CD4-positive, alpha-beta T cell treated with Interleukin-21 for 1 hour (primary cell): ENCODE measurements around the gene ATPAF1.

Experiments
- DNase-seq: peaks from one replicate; pipeline ENCODE4 v3.0.0-alpha.2; 2020

The ATPAF1 gene

GRCh38 chr1:46613661-46614603 is 54.2 kb downstream of the ATPAF1 start:
- DNase-seq, result peak; percentile 36

GRCh38 chr1:46612937-46613660 is 55.1 kb downstream of the ATPAF1 start:
- DNase-seq, result no peak

- no peak for DNase-seq
Measured at GRCh38 chr1:46611691-46612221, 56.4 kb downstream of the ATPAF1 start.

GRCh38 chr1:46607345-46608130 is 60.6 kb downstream of the ATPAF1 start:
- DNase-seq, result no peak

- DNase-seq, result no peak
Measured at GRCh38 chr1:46606255-46606965, 61.8 kb downstream of the ATPAF1 start.

- peak; percentile 41 for DNase-seq
Measured at GRCh38 chr1:46605232-46605631, 62.9 kb downstream of the ATPAF1 start.

- DNase-seq, result peak; percentile 98
Measured at GRCh38 chr1:46603858-46604549, 64.2 kb downstream of the ATPAF1 start, which contains the start of gene MKNK1. Gene MKNK1 (minus strand): TSS chr1:46604268. CDS start chr1:46583327, 20,941 bp downstream.

- DNase-seq, result no peak
Measured at GRCh38 chr1:46603481-46603857, 64.7 kb downstream of the ATPAF1 start.

GRCh38 chr1:46601257-46602007 is 66.7 kb downstream of the ATPAF1 start:
- DNase-seq, result no peak

- no peak for DNase-seq
Measured at GRCh38 chr1:46599059-46599970, 68.8 kb downstream of the ATPAF1 start.

- no peak for DNase-seq
Measured at GRCh38 chr1:46596846-46597245, 71.3 kb downstream of the ATPAF1 start.

GRCh38 chr1:46596036-46596435 is 72.1 kb downstream of the ATPAF1 start:
- no peak for DNase-seq

- peak; percentile 39 for DNase-seq
Measured at GRCh38 chr1:46595127-46595526, 73.0 kb downstream of the ATPAF1 start.

GRCh38 chr1:46594063-46594462 is 74.1 kb downstream of the ATPAF1 start:
- no peak for DNase-seq

GRCh38 chr1:46592823-46593222 is 75.3 kb downstream of the ATPAF1 start:
- DNase-seq, result no peak

- no peak for DNase-seq
Measured at GRCh38 chr1:46589529-46589928, 78.6 kb downstream of the ATPAF1 start.

- DNase-seq, result no peak
Measured at GRCh38 chr1:46587069-46587468, 81.1 kb downstream of the ATPAF1 start.

- no peak for DNase-seq
Measured at GRCh38 chr1:46585312-46585938, 82.7 kb downstream of the ATPAF1 start.

GRCh38 chr1:46583494-46583893 is 84.7 kb downstream of the ATPAF1 start:
- DNase-seq, result no peak
